ENCODE data around the gene MAP3K1. TPM values are rescaled to one million over a fixed set of nuclear protein-coding genes. Genes with fewer than 3 reads are reported as not detected.

MAP3K1 gene
- total RNA-seq, 1 donor from 2014 or later, result 5.7 TPM

- TF ChIP-seq, protein P1, sequence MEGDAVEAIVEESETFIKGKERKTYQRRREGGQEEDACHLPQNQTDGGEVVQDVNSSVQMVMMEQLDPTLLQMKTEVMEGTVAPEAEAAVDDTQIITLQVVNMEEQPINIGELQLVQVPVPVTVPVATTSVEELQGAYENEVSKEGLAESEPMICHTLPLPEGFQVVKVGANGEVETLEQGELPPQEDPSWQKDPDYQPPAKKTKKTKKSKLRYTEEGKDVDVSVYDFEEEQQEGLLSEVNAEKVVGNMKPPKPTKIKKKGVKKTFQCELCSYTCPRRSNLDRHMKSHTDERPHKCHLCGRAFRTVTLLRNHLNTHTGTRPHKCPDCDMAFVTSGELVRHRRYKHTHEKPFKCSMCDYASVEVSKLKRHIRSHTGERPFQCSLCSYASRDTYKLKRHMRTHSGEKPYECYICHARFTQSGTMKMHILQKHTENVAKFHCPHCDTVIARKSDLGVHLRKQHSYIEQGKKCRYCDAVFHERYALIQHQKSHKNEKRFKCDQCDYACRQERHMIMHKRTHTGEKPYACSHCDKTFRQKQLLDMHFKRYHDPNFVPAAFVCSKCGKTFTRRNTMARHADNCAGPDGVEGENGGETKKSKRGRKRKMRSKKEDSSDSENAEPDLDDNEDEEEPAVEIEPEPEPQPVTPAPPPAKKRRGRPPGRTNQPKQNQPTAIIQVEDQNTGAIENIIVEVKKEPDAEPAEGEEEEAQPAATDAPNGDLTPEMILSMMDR (IDR thresholded peaks at IDR 0.05; ENCODE audit: borderline replicate concordance), result no peak
- no peak overlapping the region for H3K4me3 ChIP-seq
- H3K4me1 ChIP-seq, result peaks cover 95% of the 10 kb centered on the region
Observed at GRCh38 chr5:56824019-56824418, 8.7 kb downstream of the MAP3K1 start.

DNA sequence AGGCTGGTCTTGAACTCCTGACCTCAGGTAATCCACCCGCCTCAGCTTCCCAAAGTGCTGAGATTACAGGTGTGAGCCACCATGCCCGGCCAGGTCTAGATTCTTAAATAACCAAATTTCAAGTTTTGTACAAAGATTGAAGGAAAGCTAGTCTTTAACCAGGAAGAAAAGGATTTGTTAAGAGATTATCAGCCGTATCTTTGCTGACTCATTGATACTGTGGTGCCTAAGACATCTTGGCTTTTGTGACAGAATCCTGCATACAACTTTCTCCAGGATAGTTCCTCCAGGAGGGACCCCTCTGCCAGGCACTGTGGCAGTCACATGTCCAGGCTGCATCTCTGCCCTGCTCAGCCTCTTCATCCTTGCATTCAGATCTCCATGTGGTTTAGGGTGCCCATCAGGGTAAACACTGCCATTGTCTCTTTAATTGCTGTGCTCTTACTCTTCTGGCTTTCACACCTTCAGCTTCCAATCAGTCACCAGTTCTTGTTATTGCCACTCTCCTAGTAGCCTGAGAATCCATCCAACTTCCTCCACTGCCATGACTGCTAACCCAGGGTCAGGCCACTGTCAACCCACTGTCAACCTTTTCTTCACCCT is 10.0 kb downstream of the MAP3K1 start:
- H3K9me3 ChIP-seq (replicated peaks), result no peaks in the 10 kb centered on the region
- intact Hi-C loops (cut with micrococcal nuclease), result no loop called here
- H3K27ac ChIP-seq (replicated peaks), result no peak overlapping the region
- TF ChIP-seq, protein P1 (IDR thresholded peaks at IDR 0.05; ENCODE audit: borderline replicate concordance), result no peak
- DNase-seq, result no peak
- H3K4me3 ChIP-seq, result no peak overlapping the region
- H3K4me1 ChIP-seq, result peaks cover 95% of the 10 kb centered on the region
- no peaks in the 10 kb centered on the region for H3K27me3 ChIP-seq (ENCODE audit: low read depth)
- no peaks in the 10 kb centered on the region for H3K36me3 ChIP-seq

More at GRCh38 chr5:56824019-56824418, 8.7 kb downstream of the MAP3K1 start:
- H3K27ac ChIP-seq (replicated peaks), result no peak overlapping the region
- intact Hi-C loops (cut with micrococcal nuclease), result no loop called here
- no peaks in the 10 kb centered on the region for H3K27me3 ChIP-seq (ENCODE audit: low read depth)
- no peak for DNase-seq
- H3K9me3 ChIP-seq (replicated peaks), result no peaks in the 10 kb centered on the region
- no peaks in the 10 kb centered on the region for H3K36me3 ChIP-seq

GRCh38 chr5:56827049-56827448 is 11.7 kb downstream of the MAP3K1 start:
- intact Hi-C loops (cut with micrococcal nuclease), result no loop called here
- DNase-seq, result no peak
- TF ChIP-seq, protein P1 (IDR thresholded peaks at IDR 0.05; ENCODE audit: borderline replicate concordance), result peak; percentile 32
- Histone ChIP-seq H3K36me3 (no peaks in the 10 kb centered on the region), H3K27me3 (ENCODE audit: low read depth) (no peaks in the 10 kb centered on the region), H3K4me1 (peaks cover 95% of the 10 kb centered on the region), H3K4me3 (no peak overlapping the region), H3K27ac (replicated peaks) (no peak overlapping the region), H3K9me3 (replicated peaks) (no peaks in the 10 kb centered on the region)

DNA sequence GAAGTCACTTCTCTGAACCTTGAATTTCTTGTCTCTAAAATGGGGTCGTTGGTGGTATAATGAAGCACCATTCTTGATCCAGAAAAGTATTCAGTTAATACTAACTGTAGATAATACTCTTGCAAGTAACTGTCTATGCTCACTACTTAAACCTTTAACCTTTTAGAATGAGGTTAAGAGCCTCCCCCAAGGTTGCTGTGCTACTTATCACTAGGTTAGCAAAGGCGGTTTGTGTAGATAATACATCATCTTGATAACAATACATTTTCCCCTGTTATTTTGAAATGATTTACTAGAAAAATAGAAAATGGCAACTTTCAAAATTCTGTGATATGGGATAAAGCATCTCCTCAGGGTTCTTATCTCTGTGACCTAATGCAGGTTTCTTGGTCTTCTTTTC is 12.6 kb downstream of the MAP3K1 start:
- no peak for DNase-seq
- Histone ChIP-seq H3K9me3 (replicated peaks) (no peaks in the 10 kb centered on the region), H3K4me1 (peaks cover 96% of the 10 kb centered on the region), H3K4me3 (no peak overlapping the region), H3K27ac (replicated peaks) (no peak overlapping the region), H3K36me3 (no peaks in the 10 kb centered on the region), H3K27me3 (ENCODE audit: low read depth) (no peaks in the 10 kb centered on the region)
- TF ChIP-seq, protein P1 (IDR thresholded peaks at IDR 0.05; ENCODE audit: borderline replicate concordance), result no peak
- intact Hi-C loops (cut with micrococcal nuclease), result no loop called here

DNA sequence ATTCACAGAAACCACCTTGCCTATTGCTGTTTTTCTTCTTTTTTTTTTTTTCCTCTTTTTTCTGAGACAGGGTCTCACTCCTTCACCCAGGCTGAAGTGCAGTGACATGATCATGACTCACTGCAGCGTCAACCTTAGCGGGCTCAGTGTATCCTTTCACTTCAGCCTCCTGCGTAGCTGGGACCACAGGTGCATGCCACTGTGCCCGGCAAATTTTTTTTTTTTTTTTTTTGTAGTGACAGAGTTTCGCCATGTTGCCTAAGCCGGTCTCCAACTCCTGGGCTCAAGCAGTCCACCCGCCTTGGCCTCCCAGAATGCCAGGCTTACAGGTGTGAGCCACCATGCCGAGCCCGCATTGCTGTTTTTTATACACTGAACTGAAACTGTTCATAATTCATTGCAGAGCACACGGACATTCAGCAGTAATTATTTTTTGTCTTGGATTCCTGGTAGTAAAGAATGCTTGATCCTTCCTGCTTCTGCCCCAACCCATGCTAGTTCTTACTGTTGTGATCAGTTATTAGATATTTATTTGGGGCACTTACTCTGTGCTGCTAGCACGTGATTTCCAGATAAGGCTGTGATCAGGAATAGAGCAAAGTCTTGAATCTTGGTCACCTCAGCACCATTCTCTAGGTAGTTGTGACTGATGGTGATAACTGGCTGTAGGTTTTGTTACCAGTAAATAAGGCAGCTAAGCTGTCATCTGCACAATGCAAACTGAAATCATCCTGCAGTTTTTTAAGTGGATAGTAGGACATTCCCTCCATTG is 14.0 kb downstream of the MAP3K1 start:
- H3K9me3 ChIP-seq (replicated peaks), result no peaks in the 10 kb centered on the region
- H3K4me3 ChIP-seq, result no peak overlapping the region
- TF ChIP-seq, protein P1 (IDR thresholded peaks at IDR 0.05; ENCODE audit: borderline replicate concordance), result no peak
- intact Hi-C loops (cut with micrococcal nuclease), result no loop called here
- H3K4me1 ChIP-seq, result peaks cover 95% of the 10 kb centered on the region
- no peaks in the 10 kb centered on the region for H3K27me3 ChIP-seq (ENCODE audit: low read depth)
- H3K36me3 ChIP-seq, result no peaks in the 10 kb centered on the region
- H3K27ac ChIP-seq (replicated peaks), result no peak overlapping the region
- no peak for DNase-seq
